Colonic mucosa (tissue), 4 donors: ENCODE results near the gene ADGRB3. TPM values are rescaled to one million over a fixed set of nuclear protein-coding genes. Genes with fewer than 3 reads are reported as not detected.

Source experiments
- DNase-seq: peaks from one replicate; pipeline ENCODE4 v3.0.0-alpha.2; 2020
- H3K27ac ChIP-seq: fragments of 200-600 bp; one replicate; pipeline ENCODE4 v1.8.0; 2021
- H3K27me3 ChIP-seq: fragments of 200-600 bp; one replicate; pipeline ENCODE4 v1.8.0; 2021
- H3K36me3 ChIP-seq: fragments of 200-600 bp; one replicate; pipeline ENCODE4 v1.8.0; 2021
- H3K4me1 ChIP-seq: fragments of 200-600 bp; one replicate; pipeline ENCODE4 v1.8.0; 2021; ENCODE audit warnings: mild to moderate bottlenecking
- H3K4me3 ChIP-seq: fragments of 200-600 bp; one replicate; pipeline ENCODE4 v1.8.0; 2021
- H3K9ac ChIP-seq, 2 donors: one replicate each; pipeline ENCODE4 v1.7.0; 2013; ENCODE audit warnings: control low read depth in 2 of 2, low read depth in 2 of 2, low read length in 2 of 2
- H3K9me3 ChIP-seq: fragments of 200-600 bp; one replicate; pipeline ENCODE4 v1.8.0; 2021
- CTCF ChIP-seq: fragments of 200-600 bp; IDR thresholded peaks from one replicate; pipeline ENCODE4 v1.8.0; 2022; ENCODE audit warnings: antibody characterized with exemption, mild to moderate bottlenecking
- intact Hi-C: fragments of 100-400 bp; cut with DNase I; formaldehyde crosslinking; loops from one replicate; pipeline ENCODE4 v1.14.1; 2022
- total RNA-seq, 2 donors: library from RNA; stranded (reverse); fragmentation: NEBNext Ultra II Directional in 1 of 2; extraction: Animal tissue kit (Norgen Biotek cat#: 25700) in 1 of 2; gene quantifications; one replicate each; pipeline ENCODE4 v1.2.1, GENCODE V29; 2021
- donor health status: healthy.
- donor health status: DM: no; HTN: no; CAD: no.
- donor health status: DM: no; HTN: no; CAD: no.

The ADGRB3 gene
- total RNA-seq, 2 donors from 2014 or later = 0.42 to 0.98 TPM

- Histone ChIP-seq H3K27me3 (no peaks in the 10 kb centered on the region), H3K36me3 (no peaks in the 10 kb centered on the region), H3K9ac (no peak overlapping the region), H3K9me3 (no peaks in the 10 kb centered on the region), H3K4me1 (no peaks in the 10 kb centered on the region), H3K4me3 (no peak overlapping the region), H3K27ac (no peak overlapping the region)
- DNase-seq = no peak
- intact Hi-C loops = no loop called here
- TF ChIP-seq CTCF = no peak
These were observed 87.9 kb downstream of the ADGRB3 start for GRCh38 chr6:68722891-68723527.

GRCh38 chr6:68724060-68724459 is 89.0 kb downstream of the ADGRB3 start:
- H3K9ac ChIP-seq = no peak overlapping the region
- no peaks in the 10 kb centered on the region for H3K36me3 ChIP-seq
- no peak overlapping the region for H3K27ac ChIP-seq
- no peaks in the 10 kb centered on the region for H3K27me3 ChIP-seq
- intact Hi-C loops = no loop called here
- H3K4me3 ChIP-seq = no peak overlapping the region
- no peaks in the 10 kb centered on the region for H3K9me3 ChIP-seq
- DNase-seq = no peak
- H3K4me1 ChIP-seq = no peaks in the 10 kb centered on the region
- no peak for TF ChIP-seq CTCF

- DNase-seq = no peak
- Histone ChIP-seq H3K4me1 (no peaks in the 10 kb centered on the region), H3K9me3 (no peaks in the 10 kb centered on the region), H3K27me3 (no peaks in the 10 kb centered on the region), H3K9ac (no peak overlapping the region), H3K4me3 (no peak overlapping the region), H3K36me3 (no peaks in the 10 kb centered on the region), H3K27ac (no peak overlapping the region)
- no peak for TF ChIP-seq CTCF
- intact Hi-C loops = no loop called here
These were observed 91.3 kb downstream of the ADGRB3 start for GRCh38 chr6:68726337-68726736.

- Histone ChIP-seq H3K36me3 (no peaks in the 10 kb centered on the region), H3K27ac (no peak overlapping the region), H3K4me1 (no peaks in the 10 kb centered on the region), H3K27me3 (no peaks in the 10 kb centered on the region), H3K4me3 (no peak overlapping the region), H3K9ac (no peak overlapping the region), H3K9me3 (no peaks in the 10 kb centered on the region)
- no peak for DNase-seq
- TF ChIP-seq CTCF = no peak
- intact Hi-C loops = no loop called here
These were observed 91.9 kb downstream of the ADGRB3 start for GRCh38 chr6:68726992-68727391.

- intact Hi-C loops = no loop called here
- H3K36me3 ChIP-seq = no peaks in the 10 kb centered on the region
- no peak overlapping the region for H3K27ac ChIP-seq
- no peak for TF ChIP-seq CTCF
- no peaks in the 10 kb centered on the region for H3K9me3 ChIP-seq
- H3K4me1 ChIP-seq = no peaks in the 10 kb centered on the region
- no peak for DNase-seq
- H3K9ac ChIP-seq = no peak overlapping the region
- H3K27me3 ChIP-seq = no peaks in the 10 kb centered on the region
- no peak overlapping the region for H3K4me3 ChIP-seq
These were observed 92.6 kb downstream of the ADGRB3 start for GRCh38 chr6:68727699-68728098.
